ENCODE measurements around the gene KIRREL3. TPM values are rescaled to one million over a fixed set of nuclear protein-coding genes. Genes with fewer than 3 reads are reported as not detected.

KIRREL3 gene
- total and polyA plus RNA-seq, 2 of the 4 experiments (the other 2 are of a cell fraction), result 10.9 to 15.9 TPM

DNA sequence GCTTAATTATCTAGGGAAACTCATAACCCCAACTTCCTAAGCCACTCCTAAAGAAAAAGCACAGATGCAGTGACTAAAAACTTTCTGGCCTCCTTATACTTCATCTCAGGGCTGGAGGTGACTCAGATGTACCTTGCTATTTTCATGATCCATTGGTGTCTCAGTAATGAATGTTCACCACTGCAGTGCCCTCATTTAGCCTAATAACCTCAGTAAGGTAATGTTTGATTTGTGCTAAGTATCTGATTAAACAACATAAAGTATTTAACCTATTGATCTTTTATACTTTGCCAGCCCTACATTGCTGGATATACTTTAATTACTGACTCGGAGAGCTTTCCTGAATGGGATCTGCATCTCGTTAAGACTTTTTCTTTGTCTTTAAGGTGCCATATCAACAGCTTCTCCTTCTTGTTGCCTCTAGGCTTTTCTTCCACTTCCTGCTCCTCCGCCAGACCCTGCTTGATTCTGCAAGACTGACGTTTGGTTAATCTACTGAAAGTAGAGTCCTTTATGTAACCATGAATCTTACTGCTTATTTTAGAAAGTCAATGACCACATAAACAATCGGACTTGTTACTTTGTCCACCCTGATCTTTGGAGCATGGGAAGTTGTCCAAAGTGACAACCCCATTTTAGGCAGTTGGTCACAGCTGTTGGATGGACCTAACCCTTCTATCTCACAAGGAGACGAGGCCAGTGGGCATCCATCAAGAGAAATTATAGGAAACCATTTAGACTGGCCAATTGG, 342.1 kb downstream of the KIRREL3 start:
- Histone ChIP-seq H4K20me1 (ENCODE audit: insufficient read depth, low read length) (no peaks in the 10 kb centered on the region), H3K4me1 (ENCODE audit: control insufficient read depth, insufficient read depth, low read length) (peaks cover 10% of the 10 kb centered on the region), H2BK20ac (ENCODE audit: low read depth, low read length) (no peak overlapping the region), H4K8ac (ENCODE audit: low read depth in 2 of 2, low read length in 2 of 2) (no peak overlapping the region), H2AK5ac (ENCODE audit: low read depth, low read length) (no peak overlapping the region), H3K36me3 (ENCODE audit: control insufficient read depth, insufficient read depth, low read length) (no peaks in the 10 kb centered on the region), H3K18ac (ENCODE audit: low read depth, low read length) (no peak overlapping the region), H4K5ac (ENCODE audit: low read depth, low read length) (no peak overlapping the region), H3K56ac (ENCODE audit: extremely low read depth, insufficient read depth, low read length) (no peak overlapping the region), H2AK9ac (replicated peaks; ENCODE audit: low read depth, low read length, poor library complexity) (no peak overlapping the region), H3K9me1 (ENCODE audit: insufficient read depth, low read length) (peaks cover 3% of the 10 kb centered on the region; the same call in 1 of the 2 replicates), H3K27me3 (ENCODE audit: control insufficient read depth, insufficient read depth, low read length) (no peaks in the 10 kb centered on the region), H3K14ac (replicated peaks; ENCODE audit: low read depth, low read length) (no peak overlapping the region), H2BK15ac (ENCODE audit: low read depth, low read length) (no peak overlapping the region), H4K91ac (ENCODE audit: insufficient read depth, low read depth, low read length) (no peak overlapping the region), H3K9ac (ENCODE audit: low read depth, low read length) (no peak overlapping the region), H3K27ac (ENCODE audit: insufficient read depth, low read length) (no peak overlapping the region), H3K9me3 (ENCODE audit: control insufficient read depth, insufficient read depth, low read length) (no peaks in the 10 kb centered on the region), H2BK5ac (ENCODE audit: low read depth, low read length, poor library complexity, severe bottlenecking) (no peak overlapping the region), H3K4ac (ENCODE audit: low read depth, low read length) (no peak overlapping the region), H3K4me2 (ENCODE audit: low read depth, low read length) (no peak overlapping the region), H3K23ac (ENCODE audit: low read depth, low read length) (no peak overlapping the region), H3K4me3 (ENCODE audit: insufficient read depth, low read depth, low read length) (no peak overlapping the region), H2AFZ (replicated peaks; ENCODE audit: low read length, poor library complexity) (no peak overlapping the region), H3K79me1 (ENCODE audit: low read depth in 1 of 2, low read length in 2 of 2) (no peaks in the 10 kb centered on the region; a peak in 2 of 4 replicates), H2BK120ac (ENCODE audit: low read depth, low read length) (no peak overlapping the region)
- no peak for ATAC-seq (ENCODE audit: low read depth)
- no TSS peak for BruUV-seq (replicated peaks)
- in situ Hi-C loops (cut with MboI; ENCODE audit: low sequenced_read_pairs), result no loop called here
- TF ChIP-seq CHD1 (IDR thresholded peaks at IDR 0.05; ENCODE audit: low read depth, low read length), result no peak
- DNase-seq, result no peak
- POLR2A ChIA-PET (ENCODE audit: unreplicated experiment), result no interaction called here
- dilution Hi-C loops (cut with HindIII; ENCODE audit: low sequenced_read_pairs, unreplicated experiment), result no loop called here
- WGBS, 2 experiments (ENCODE audit: extremely low coverage in 2 of 2, insufficient read length in 1 of 2), result 63% methylated on average over 2 of the region's 6 CpGs; no CpG with 5 or more reads in 1 of the 2 experiments
- intact Hi-C loops (cut with micrococcal nuclease), result no loop called here
- CTCF ChIA-PET, result no interaction called here

Data from IMR-90 (cell line).